Measurements from ENCODE around the gene WASHC2C. TPM values are rescaled to one million over a fixed set of nuclear protein-coding genes. Genes with fewer than 3 reads are reported as not detected.
"Not testable (repeated sequence)": the region's sequence is repeated elsewhere in the genome, so short reads cannot be mapped to it uniquely, and the experiment has no call there.

Gene WASHC2C
- total and polyA plus RNA-seq, 9 donors = 25.3 to 54.8 (median 39.4) TPM

DNA sequence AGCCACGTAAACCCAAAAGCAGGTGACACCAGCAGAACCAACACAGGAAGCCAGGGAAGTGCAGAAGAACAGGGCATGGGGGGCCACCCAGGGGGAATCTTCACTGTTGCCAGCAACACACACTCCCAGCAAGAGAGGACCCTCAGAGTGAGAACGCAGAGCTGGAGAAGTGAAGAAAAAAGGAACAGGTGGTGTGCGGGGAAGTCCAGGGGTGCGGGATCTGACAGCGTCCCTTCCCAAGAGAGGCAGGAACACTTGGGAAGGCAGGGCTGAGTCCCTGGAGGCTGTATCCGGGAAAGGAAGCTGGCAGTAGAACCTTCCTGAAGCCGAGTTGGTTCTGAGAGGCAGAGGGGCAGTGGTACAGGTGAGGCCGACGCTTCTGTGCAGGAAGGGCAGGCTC lies 92.5 kb downstream of the WASHC2C start:
- TF ChIP-seq EP300 (IDR thresholded peaks at IDR 0.05) = no peak
- TF ChIP-seq POLR2A (IDR thresholded peaks at IDR 0.05) = no peak
- TF ChIP-seq, protein P1, sequence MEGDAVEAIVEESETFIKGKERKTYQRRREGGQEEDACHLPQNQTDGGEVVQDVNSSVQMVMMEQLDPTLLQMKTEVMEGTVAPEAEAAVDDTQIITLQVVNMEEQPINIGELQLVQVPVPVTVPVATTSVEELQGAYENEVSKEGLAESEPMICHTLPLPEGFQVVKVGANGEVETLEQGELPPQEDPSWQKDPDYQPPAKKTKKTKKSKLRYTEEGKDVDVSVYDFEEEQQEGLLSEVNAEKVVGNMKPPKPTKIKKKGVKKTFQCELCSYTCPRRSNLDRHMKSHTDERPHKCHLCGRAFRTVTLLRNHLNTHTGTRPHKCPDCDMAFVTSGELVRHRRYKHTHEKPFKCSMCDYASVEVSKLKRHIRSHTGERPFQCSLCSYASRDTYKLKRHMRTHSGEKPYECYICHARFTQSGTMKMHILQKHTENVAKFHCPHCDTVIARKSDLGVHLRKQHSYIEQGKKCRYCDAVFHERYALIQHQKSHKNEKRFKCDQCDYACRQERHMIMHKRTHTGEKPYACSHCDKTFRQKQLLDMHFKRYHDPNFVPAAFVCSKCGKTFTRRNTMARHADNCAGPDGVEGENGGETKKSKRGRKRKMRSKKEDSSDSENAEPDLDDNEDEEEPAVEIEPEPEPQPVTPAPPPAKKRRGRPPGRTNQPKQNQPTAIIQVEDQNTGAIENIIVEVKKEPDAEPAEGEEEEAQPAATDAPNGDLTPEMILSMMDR (IDR thresholded peaks at IDR 0.05) = no peak
- no peak overlapping the region for H3K4me3 ChIP-seq
- no peaks in the 10 kb centered on the region for H3K36me3 ChIP-seq
- H3K27ac ChIP-seq = no peak overlapping the region
- intact Hi-C loops (cut with DNase I) = no loop called here
- H3K9me3 ChIP-seq = no peaks in the 10 kb centered on the region
- WGBS, 3 donors = 66 to 70% (median 68%) methylated on average over 9 of the region's 9 CpGs
- no peak for DNase-seq
- H3K4me1 ChIP-seq (ENCODE audit: insufficient read depth) = no peaks in the 10 kb centered on the region
- H3K27me3 ChIP-seq = no peaks in the 10 kb centered on the region

DNA sequence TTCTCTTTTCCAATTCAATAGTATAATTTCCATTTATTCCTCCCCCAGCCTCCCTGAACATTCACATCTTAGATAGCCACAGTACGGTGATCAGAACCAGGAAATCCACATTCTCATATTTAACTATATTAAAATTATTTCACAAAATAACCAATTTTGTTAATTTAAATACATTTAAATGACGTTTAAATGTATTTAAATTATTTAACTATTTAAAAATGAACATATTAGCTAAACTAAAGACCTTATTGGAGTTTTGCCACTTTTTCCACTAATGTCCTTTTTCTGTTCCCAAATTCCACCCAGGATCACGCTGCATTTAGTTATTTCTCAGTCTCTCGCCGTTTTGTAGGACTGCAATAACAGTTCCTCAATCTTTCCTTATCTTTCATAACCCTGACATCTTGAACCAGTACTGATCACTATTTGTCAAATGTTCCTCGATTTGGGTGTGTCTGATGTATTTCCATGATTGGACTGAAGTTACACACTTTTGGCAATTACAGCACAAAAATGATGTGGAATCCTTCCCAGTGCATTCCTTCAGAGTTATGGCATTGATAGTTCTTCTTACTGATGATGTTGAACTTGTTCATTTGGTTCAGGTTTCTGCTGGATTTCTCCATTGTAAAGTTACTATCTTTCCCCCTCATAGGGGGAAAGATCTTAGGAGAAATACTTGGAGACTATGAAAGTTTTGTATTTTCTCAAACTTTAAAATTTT lies 93.2 kb downstream of the WASHC2C start:
- H3K4me3 ChIP-seq; H3K27ac ChIP-seq; H3K27me3 ChIP-seq; intact Hi-C loops (cut with DNase I); H3K4me1 ChIP-seq (ENCODE audit: insufficient read depth); H3K36me3 ChIP-seq; DNase-seq; H3K9me3 ChIP-seq: not testable (repeated sequence)
- WGBS, 3 donors = 67 to 73% (median 73%) methylated on average over 6 of the region's 6 CpGs

- H3K27me3 ChIP-seq; intact Hi-C loops (cut with DNase I); H3K27ac ChIP-seq; H3K36me3 ChIP-seq; H3K4me1 ChIP-seq (ENCODE audit: insufficient read depth); H3K4me3 ChIP-seq; DNase-seq; H3K9me3 ChIP-seq: not testable (repeated sequence)
- 75 to 82% (median 79%) methylated on average over 1 to 2 of the region's 2 CpGs for WGBS, 3 donors
These were observed 95.9 kb downstream of the WASHC2C start for GRCh38 chr10:45822918-45823317.

Small RNA genes within 50 kb of the gene (small RNA-seq; reads per million reads assigned to genes)
- gene AC012044.1 = not detected

Other genes starting within 250 kb of the WASHC2C start
- gene ZFAND4, start 54.5 kb upstream of the WASHC2C start, total RNA-seq = 10 to 100 TPM; 12.1 to 21.9 (median 15.2) TPM
- gene ZFAND4, start 54.5 kb upstream of the WASHC2C start, polyA plus RNA-seq = 1 to 10 TPM; 4.4 to 7.1 TPM
- gene AGAP4, start 120.2 kb downstream of the WASHC2C start, total RNA-seq = 10 to 100 TPM in 6 of 7 donors, 1 to 10 TPM in 1; 9.4 to 23.4 (median 17.4) TPM
- 10 to 100 TPM; 10.1 to 12.9 TPM for gene AGAP4, start 120.2 kb downstream of the WASHC2C start, polyA plus RNA-seq
- gene TIMM23, start 245.2 kb downstream of the WASHC2C start, total RNA-seq = 10 to 100 TPM; 29.9 to 49.3 (median 35.1) TPM
- 10 to 100 TPM; 30.3 to 74.4 TPM for gene TIMM23, start 245.2 kb downstream of the WASHC2C start, polyA plus RNA-seq

Measured in ovary (tissue), 9 donors.